GM21529 (cell line): ENCODE measurements around the gene PASK.

ENCODE experiments used
- ATAC-seq: cut with Tn5 transposase; IDR thresholded peaks from one replicate; pipeline ENCODE4 v1.9.1; 2021; ENCODE audit not compliant: unreplicated experiment

PASK gene

GRCh38 chr2:241068942-241069810 lies 80.1 kb downstream of the PASK start:
- ATAC-seq: no peak

GRCh38 chr2:241068136-241068941 lies 80.9 kb downstream of the PASK start:
- no peak for ATAC-seq

DNA sequence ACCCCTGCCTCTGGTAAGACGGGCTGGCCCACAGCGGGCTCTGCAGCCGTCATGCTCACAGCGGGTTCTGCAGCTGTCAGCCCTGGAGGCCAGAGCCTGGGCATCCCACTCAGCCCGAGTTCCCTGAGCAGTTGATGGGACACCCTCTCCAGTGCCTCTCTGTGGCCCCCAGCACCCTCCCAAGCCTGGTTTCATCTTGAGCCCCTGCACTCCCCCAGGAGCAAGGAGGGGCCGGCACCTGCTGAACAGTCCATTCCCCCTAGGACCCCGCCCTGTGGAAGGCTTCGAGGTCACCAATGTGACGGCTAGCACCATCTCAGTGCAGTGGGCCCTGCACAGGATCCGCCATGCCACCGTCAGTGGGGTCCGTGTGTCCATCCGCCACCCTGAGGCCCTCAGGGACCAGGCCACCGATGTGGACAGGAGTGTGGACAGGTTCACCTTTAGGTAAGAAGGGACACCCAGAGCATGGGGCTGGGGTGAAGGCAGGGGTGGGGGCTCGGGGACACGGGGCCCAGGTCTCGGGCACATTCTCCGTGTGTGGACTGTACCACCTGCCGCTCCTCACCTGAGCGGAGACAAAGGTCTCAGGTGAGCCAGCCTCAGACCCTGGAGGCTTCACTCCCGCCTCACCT lies 81.7 kb downstream of the PASK start:
- ATAC-seq: no peak

- ATAC-seq: no peak
These were observed 82.4 kb downstream of the PASK start for GRCh38 chr2:241066893-241067341.

DNA sequence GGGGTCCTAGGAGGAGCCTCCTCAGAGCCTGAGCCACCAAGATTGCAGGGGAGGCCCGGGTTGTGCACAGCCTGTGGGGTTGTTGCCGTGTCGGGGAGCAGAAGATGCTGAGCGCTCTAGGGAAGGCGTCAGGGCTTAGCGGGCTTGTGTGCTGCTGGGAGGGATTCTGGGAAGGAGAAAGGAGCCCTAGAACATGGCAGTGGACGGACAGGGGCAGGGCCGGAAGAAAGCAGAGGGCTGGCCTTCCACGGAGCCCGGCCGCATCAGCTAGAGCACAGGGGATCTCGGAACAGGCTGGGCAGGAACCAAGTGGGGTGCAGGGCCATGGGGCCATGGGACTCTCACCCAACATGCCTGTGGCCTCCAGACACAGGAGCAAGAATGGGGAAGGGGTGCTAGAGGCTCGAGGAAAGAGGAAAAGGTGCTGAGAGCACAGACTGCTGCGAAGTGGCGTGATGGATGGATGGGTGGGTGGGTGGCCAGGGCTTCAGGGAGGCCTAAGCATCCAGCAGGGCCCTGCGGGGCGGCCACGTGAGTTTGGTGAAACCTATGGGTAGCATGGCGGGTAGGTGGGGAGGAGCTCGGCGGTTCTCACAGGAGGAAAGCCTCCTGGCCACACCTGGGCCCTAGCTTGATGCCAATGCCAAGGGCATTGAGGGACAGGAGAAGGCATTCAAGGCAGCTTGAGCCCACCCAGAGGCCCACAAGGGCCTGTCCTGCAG lies 82.9 kb downstream of the PASK start:
- no peak for ATAC-seq

DNA sequence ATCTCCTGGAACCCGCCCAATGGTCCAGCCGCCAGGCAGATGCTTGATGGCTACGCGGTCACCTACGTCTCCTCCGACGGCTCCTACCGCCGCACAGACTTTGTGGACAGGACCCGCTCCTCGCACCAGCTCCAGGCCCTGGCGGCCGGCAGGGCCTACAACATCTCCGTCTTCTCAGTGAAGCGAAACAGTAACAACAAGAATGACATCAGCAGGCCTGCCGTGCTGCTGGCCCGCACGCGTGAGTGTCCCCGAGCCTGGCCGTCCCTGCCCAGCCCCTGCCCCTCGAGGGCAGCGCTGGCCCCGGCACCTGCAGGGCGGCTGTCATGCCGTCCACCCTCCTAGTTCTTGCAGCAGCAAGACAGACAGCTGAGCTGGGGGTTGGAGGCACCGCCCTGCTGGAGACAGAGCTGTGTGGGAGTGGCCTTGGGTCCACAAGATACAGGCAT lies 83.9 kb downstream of the PASK start:
- ATAC-seq: no peak

DNA sequence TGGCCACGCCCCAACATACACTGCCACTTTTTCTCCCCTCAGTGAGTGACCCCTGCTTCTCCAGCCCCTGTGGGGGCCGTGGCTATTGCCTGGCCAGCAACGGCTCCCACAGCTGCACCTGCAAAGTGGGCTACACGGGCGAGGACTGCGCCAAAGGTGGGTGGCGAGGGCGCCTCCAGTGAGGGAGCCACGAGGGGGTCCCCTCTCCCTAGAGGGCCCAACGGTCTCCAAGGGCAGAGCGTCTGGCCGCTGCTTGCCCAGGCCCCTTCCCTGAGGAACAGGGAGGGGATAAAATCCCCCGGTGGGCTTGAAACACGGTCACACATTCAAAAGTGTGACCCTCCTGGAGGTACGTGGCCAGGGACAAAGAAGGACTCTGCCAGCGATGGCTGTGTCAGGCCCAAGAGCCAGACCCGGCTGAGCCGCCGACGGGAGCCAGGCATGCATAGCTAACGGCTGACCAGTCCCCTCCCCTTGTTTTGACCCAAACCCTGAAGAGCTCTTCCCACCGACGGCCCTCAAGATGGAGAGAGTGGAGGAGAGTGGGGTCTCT lies 84.4 kb downstream of the PASK start:
- ATAC-seq: no peak

DNA sequence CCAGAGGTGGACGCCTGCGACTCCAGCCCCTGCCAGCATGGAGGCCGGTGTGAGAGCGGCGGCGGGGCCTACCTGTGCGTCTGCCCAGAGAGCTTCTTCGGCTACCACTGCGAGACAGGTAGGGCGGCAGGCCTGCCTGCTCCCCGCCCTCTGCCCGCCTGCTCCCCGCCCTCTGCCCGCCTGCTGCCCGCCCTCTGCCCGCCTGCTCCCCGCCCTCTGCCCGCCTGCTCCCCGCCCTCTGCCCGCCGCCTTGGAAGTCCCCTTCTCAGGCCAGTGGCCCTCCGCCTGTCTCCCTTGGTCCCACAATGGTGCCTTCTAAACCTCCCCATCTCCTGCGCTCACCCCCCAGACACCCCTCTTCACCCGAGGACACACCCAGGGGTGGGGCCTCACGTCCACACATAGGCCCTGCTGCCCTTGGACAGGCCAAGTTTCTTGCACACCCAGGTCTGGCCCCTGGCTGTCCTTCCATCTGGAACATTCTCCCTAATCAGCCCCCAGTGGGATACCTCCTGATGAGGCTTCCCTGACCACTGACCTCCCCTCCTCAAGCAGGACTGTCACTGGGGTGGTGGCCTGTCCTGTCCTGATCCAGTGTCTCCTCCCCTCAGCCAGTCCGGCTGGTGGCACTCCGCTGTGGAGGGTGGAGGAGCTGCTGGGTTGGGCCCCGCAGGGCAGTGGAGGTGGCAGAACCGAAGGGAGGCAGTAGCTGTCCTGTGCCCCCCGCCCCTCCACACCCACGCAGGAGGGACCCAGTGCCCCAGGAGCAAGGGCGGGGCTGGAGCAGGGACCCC lies 85.1 kb downstream of the PASK start:
- ATAC-seq: no peak

DNA sequence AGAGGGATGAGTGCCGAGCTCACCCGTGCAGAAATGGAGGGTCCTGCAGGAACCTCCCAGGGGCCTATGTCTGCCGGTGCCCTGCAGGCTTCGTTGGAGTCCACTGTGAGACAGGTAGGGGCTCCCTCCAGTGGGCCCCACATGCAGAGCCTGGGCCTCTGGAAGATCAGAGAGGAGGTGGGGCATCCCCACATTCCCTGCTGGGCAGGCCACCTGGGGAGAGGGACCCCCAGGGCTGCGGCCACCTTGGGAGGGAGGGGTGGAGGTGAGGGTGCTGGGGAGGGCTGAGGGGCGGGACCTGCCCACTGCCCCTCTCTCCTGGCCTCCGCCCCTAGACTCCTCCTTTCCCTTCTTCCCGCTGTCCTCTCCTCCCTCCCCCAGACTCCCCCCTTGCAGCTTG lies 85.7 kb downstream of the PASK start:
- ATAC-seq: no peak

DNA sequence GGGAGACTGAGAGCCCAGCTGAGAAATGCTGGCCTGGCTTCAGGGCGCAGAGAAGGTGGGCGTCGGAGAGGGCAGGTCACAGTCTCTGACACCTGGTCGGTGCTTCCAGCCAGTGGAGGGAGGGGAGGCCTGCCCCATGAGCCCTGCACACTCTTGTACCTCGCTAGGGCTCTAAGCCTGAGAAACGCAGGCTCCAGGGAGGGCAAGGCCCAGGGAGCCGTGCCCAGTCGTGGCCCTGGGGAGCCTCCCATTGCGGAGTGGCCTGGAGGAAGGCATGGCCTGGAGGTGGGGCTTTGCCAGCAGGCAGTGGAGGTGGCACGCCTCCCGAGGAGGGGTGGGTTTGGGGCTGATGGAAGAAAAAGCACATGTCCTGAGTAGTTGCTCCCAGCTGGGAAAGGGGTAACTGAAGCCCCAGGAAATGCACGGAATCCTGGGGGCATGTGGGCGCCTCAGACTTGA lies 86.2 kb downstream of the PASK start:
- no peak for ATAC-seq

GRCh38 chr2:241062389-241063092 lies 86.7 kb downstream of the PASK start:
- no peak for ATAC-seq

- no peak for ATAC-seq
These were observed 88.0 kb downstream of the PASK start for GRCh38 chr2:241061275-241061674.
